Stimulated activated CD8-positive, alpha-beta memory T cell treated with anti-CD3 and anti-CD28 coated beads, Interleukin-15, amount 100 ng/mL, for 48 hours (primary cell): ENCODE data around the gene MYT1.
A peak's percentile ranks its signal among the peaks of the same experiment; 100 is the strongest.
"Not testable (repeated sequence)": the region's sequence is repeated elsewhere in the genome, so short reads cannot be mapped to it uniquely, and the experiment has no call there.

Source experiments
- DNase-seq, 2 donors: peaks; one replicate each; pipeline ENCODE4 v3.0.0-alpha.2; 2020; ENCODE audit warnings: low read depth in 2 of 2

Gene MYT1

DNA sequence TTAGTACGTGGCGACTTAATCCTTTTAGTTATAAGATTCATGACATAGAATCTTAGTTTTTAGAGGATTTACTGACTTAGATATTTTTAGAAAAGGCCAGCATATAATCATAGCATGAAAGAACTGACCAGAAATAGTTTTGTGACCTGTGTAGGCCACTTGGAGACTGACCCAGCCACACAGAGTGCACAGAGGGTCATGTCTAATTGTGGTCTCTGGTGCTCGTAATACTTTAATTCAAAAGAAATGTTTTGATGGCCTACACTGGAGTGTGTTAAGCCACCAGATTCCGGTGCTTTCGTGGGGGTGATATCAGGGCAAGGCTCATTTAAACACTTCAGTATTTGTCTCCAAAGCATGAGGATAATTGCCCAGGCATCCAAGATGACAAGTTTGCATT lies 102.7 kb downstream of the MYT1 start:
- no peak for DNase-seq

GRCh38 chr20:64268174-64268573 lies 103.9 kb downstream of the MYT1 start:
- DNase-seq = no peak

- DNase-seq = no peak
Observed at GRCh38 chr20:64269604-64270411, 105.6 kb downstream of the MYT1 start.

GRCh38 chr20:64271636-64272035 lies 107.4 kb downstream of the MYT1 start:
- DNase-seq = no peak

- no peak for DNase-seq
Observed at GRCh38 chr20:64273109-64273508, 108.9 kb downstream of the MYT1 start.

GRCh38 chr20:64276817-64277216 lies 112.6 kb downstream of the MYT1 start:
- no peak for DNase-seq

DNA sequence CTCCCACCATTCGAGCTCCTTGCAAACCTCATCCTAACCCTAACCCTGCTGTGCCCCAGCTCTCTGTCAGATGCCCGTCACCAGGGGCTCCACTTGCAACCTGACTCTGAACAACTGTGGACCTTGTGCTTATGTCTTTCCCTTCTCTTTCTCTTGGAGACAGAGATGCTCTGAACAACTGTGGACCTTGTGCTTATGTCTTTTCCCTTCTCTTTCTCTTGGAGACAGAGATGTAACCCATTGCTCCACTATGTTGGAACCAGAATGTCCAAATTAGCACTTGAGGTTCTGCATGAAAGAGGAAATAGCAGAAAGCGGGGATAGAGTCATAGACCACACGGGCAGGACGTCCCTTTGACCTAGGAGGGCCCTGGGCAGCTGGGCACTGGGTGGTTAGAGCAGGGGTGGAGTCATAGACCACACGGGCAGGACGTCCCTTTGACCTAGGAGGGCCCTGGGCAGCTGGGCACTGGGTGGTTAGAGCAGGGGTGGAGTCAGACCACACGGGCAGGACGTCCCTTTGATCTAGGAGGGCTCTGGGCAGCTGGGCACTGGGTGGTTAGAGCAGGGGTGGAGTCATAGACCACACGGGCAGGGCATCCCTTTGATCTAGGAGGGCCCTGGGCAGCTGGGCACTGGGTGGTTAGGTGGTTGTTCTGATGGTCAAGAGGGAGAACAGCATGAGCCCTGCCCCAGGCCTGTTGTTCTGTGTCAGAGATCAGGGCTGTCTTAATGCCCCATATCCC lies 113.5 kb downstream of the MYT1 start:
- DNase-seq = no peak

- no peak for DNase-seq
Observed at GRCh38 chr20:64278317-64278681, 114.0 kb downstream of the MYT1 start.

- no peak for DNase-seq
Observed at GRCh38 chr20:64279826-64280459, 115.7 kb downstream of the MYT1 start.

GRCh38 chr20:64280460-64280843 lies 116.2 kb downstream of the MYT1 start:
- DNase-seq = no peak

DNA sequence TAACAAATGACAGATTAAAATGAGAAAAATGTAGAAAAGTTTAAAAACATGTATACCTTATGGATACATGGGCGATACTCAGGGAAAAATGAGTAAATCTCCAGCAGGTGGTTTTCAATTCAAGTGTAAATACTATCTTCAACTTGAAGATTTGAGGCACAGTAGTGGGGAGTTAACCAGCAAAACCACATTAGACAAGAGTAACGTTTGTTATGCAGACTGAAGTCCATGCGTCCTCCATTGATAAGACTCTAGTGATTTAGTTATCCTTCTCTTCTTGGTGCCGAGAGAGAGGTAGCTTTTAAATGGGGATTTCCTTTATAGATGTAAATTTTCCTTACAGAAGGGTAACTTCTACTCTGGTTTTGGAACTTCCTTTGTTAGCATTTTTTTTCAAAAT lies 119.4 kb downstream of the MYT1 start:
- no peak for DNase-seq

DNA sequence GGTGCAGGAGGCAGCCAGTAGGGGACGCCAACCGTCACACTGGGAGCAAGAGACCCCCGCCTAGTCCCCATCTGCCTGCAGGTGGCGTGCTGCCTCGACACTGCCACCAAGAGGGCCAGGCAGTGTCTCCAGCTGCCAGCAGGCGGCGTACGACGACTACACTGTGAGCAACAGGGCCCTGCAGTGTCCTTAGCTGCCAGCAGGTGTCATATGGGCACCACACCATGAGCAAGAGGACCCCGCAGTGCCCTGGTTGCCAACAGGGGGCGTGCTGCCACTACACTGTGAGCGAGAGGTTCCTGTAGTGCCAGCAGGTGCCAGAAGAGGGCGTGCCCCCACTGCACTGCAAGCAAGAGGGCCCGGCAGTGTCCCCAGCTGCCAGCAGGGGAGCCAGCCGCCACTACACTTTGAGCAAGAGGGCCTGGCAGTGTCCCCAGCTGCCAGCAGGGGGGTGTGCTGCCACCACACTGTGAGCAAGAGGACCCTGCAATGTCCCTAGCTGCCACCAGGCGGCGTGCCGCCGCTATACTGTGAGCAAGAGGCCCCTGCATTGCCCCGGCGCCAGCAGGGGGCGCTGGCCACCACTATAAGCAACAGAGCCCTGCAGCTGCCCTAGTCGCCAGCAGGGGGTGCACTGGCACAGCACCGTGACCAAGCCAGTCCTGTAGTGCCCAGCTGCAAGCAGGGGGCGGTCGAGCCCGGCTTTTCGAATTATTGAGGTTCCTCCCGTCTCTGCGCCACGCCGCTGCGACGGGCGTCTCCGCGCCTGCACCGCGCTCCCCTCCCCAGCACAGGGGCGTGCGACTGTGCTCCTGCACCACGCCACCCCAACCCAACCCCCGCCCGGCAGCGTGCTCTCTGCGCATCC lies 121.6 kb downstream of the MYT1 start:
- DNase-seq = peak; percentile 92 to 95

GRCh38 chr20:64286447-64287263 lies 122.4 kb downstream of the MYT1 start:
- DNase-seq = not testable (repeated sequence)

DNA sequence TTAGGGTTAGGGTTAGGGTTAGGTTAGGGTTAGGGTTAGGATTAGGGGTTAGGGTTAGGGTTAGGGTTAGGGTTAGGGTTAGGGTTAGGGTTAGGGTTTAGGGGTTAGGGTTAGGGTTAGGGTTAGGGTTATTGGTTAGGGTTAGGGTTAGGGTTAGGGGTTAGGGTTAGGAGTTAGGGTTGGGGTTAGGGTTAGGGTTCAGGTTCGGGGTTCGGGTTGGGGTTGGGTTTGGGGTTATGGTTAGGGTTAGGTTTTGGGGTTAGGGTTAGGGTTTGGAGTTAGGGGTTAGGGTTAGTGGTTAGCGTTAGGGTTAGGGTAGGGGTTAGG lies 123.0 kb downstream of the MYT1 start:
- not testable (repeated sequence) for DNase-seq
